PC-3 (cell line): Measurements from ENCODE around the gene HNRNPC. TPM values are rescaled to one million over a fixed set of nuclear protein-coding genes. Genes with fewer than 3 reads are reported as not detected.
"Not testable (repeated sequence)": the region's sequence is repeated elsewhere in the genome, so short reads cannot be mapped to it uniquely, and the experiment has no call there.

ENCODE experiments used
- ATAC-seq: fragments of 200-7000 bp; cut with Tn5 transposase; 2 replicates; pipeline ENCODE4 v1.9.1; 2020; ENCODE audit warnings: mild to moderate bottlenecking, moderate library complexity
- BruUV-seq: library from RNA; stranded (reverse); fragments of 400-500 nt; replicated peaks from 2 replicates; lab custom pipeline; 2021; lab: Mats Ljungman, UMichigan
- CTCF ChIA-PET: fragments of 300-600 bp; sonication (Branson Sonifier 250); formaldehyde crosslinking; loops from one replicate; lab custom pipeline; 2022; ENCODE audit warnings: antibody characterized with exemption; lab: Charles Lee
- POLR2A ChIA-PET: fragments of 300-600 bp; sonication (Branson Sonifier 250); formaldehyde crosslinking; loops from one replicate; lab custom pipeline; 2022; ENCODE audit warnings: antibody characterized with exemption; ENCODE audit not compliant: unreplicated experiment; lab: Charles Lee
- DNase-seq: peaks from one replicate; pipeline ENCODE4 v3.0.0-alpha.2; 2015
- H2AFZ ChIP-seq: fragments of 300-600 bp; sonication (generic); 2 replicates; pipeline ENCODE4 v1.6.0; 2016; ENCODE audit warnings: antibody characterized with exemption, low read length
- H3F3A ChIP-seq: fragments of 300-600 bp; sonication (generic); one replicate; pipeline ENCODE4 v1.6.0; 2017; ENCODE audit warnings: antibody characterized with exemption, low read length, control low read depth, mild to moderate bottlenecking; ENCODE audit not compliant: unreplicated experiment
- H3K27ac ChIP-seq: fragments of 300-600 bp; sonication (generic); 2 replicates; pipeline ENCODE4 v1.5.1; 2016; ENCODE audit warnings: mild to moderate bottlenecking, low read length
- H3K27me3 ChIP-seq: fragments of 300-600 bp; sonication (generic); 2 replicates; pipeline ENCODE4 v1.6.1; 2016; ENCODE audit warnings: low read length, mixed read lengths
- H3K36me3 ChIP-seq: fragments of 300-600 bp; sonication (generic); 2 replicates; pipeline ENCODE4 v1.6.1; 2016; ENCODE audit warnings: low read depth, mixed run types, low read length, mixed read lengths
- H3K4me1 ChIP-seq: fragments of 300-600 bp; sonication (generic); 2 replicates; pipeline ENCODE4 v1.5.1; 2016; ENCODE audit warnings: low read length; ENCODE audit not compliant: insufficient read depth
- H3K4me2 ChIP-seq: fragments of 300-600 bp; sonication (generic); 2 replicates; pipeline ENCODE4 v1.6.0; 2016; ENCODE audit warnings: low read length
- H3K4me3 ChIP-seq: fragments of 300-600 bp; sonication (generic); 2 replicates; pipeline ENCODE4 v1.5.1; 2016; ENCODE audit warnings: mild to moderate bottlenecking, low read length, mixed read lengths
- H3K79me2 ChIP-seq: fragments of 300-600 bp; sonication (generic); 2 replicates; pipeline ENCODE4 v1.6.1; 2017; ENCODE audit warnings: low read length, mixed read lengths
- H3K9ac ChIP-seq: fragments of 300-600 bp; sonication (generic); 2 replicates; pipeline ENCODE4 v1.6.0; 2016; ENCODE audit warnings: mild to moderate bottlenecking, low read length
- H3K9me2 ChIP-seq: fragments of 300-600 bp; sonication (generic); replicated peaks from 2 replicates; pipeline ENCODE4 v1.6.1; 2016; ENCODE audit warnings: mixed run types, low read length, mixed read lengths
- H3K9me3 ChIP-seq: fragments of 300-600 bp; sonication (generic); 2 replicates; pipeline ENCODE4 v1.6.1; 2016; ENCODE audit warnings: low read length, mixed read lengths
- H4K20me1 ChIP-seq: fragments of 300-600 bp; sonication (generic); 2 replicates; pipeline ENCODE4 v1.6.1; 2016; ENCODE audit warnings: low read length, mixed read lengths
- CTCF ChIP-seq: fragments of 300-600 bp; sonication (generic); conservative IDR thresholded peaks from 2 replicates; pipeline ENCODE4 v1.5.1; 2017; ENCODE audit warnings: antibody characterized with exemption, low read depth, mild to moderate bottlenecking, low read length
- EZH2 ChIP-seq: fragments of 300-600 bp; sonication (generic); IDR thresholded peaks from one replicate; pipeline ENCODE4 v1.6.1; 2017; ENCODE audit warnings: antibody characterized with exemption, mild to moderate bottlenecking, low read length; ENCODE audit not compliant: unreplicated experiment
- EZH2phosphoT487 ChIP-seq: fragments of 300-600 bp; sonication (generic); IDR thresholded peaks from 2 replicates; pipeline ENCODE4 v1.6.1; 2018; ENCODE audit warnings: mild to moderate bottlenecking, antibody characterized with exemption, low read length, borderline replicate concordance
- intact Hi-C: fragments of 100-400 bp; cut with micrococcal nuclease; formaldehyde crosslinking; loops from 2 replicates; pipeline ENCODE4 v1.9.0; 2023
- total RNA-seq: library from RNA; depleted of rRNA; stranded (reverse); fragments of >200 nt; gene quantifications from 2 replicates; pipeline ENCODE4 v1.2.3, GENCODE V29; 2014

The HNRNPC gene
- total RNA-seq, 1 experiment from 2014 or later = 682 TPM

GRCh38 chr14:21226467-21226866, 42.8 kb downstream of the HNRNPC start:
- no peak for DNase-seq
- ChIA-PET CTCF (no interaction called here), POLR2A (no interaction called here)
- H3K79me2 ChIP-seq = peaks cover 99% of the 10 kb centered on the region
- no peaks in the 10 kb centered on the region for H3K4me1 ChIP-seq
- ATAC-seq = no peak
- no peaks in the 10 kb centered on the region for H3K9me2 ChIP-seq
- TF ChIP-seq CTCF (no peak), EZH2 (no peak), EZH2phosphoT487 (no peak)
- BruUV-seq = no TSS peak
- H3F3A ChIP-seq = no peaks in the 10 kb centered on the region
- no peak overlapping the region for H3K27ac ChIP-seq
- no peak overlapping the region for H2AFZ ChIP-seq
- H3K9ac ChIP-seq = no peak overlapping the region
- H3K36me3 ChIP-seq = peaks cover 81% of the 10 kb centered on the region
- H3K4me3 ChIP-seq = no peak overlapping the region
- H3K4me2 ChIP-seq = no peak overlapping the region
- H4K20me1 ChIP-seq = peaks cover 86% of the 10 kb centered on the region
- no peaks in the 10 kb centered on the region for H3K9me3 ChIP-seq
- intact Hi-C loops = no loop called here
- no peaks in the 10 kb centered on the region for H3K27me3 ChIP-seq

- H3K9ac ChIP-seq, H3F3A ChIP-seq, intact Hi-C loops, H3K4me3 ChIP-seq, H2AFZ ChIP-seq, H3K9me3 ChIP-seq, H3K4me1 ChIP-seq, DNase-seq, CTCF ChIA-PET, H3K9me2 ChIP-seq, H3K4me2 ChIP-seq, ATAC-seq, POLR2A ChIA-PET, BruUV-seq, H3K27me3 ChIP-seq, H3K27ac ChIP-seq: not testable (repeated sequence)
- peaks cover 99% of the 10 kb centered on the region for H3K79me2 ChIP-seq
- peaks cover 85% of the 10 kb centered on the region for H4K20me1 ChIP-seq
- peaks cover 81% of the 10 kb centered on the region for H3K36me3 ChIP-seq
Measured at GRCh38 chr14:21225164-21225563, 44.1 kb downstream of the HNRNPC start.

GRCh38 chr14:21220874-21221477, 48.3 kb downstream of the HNRNPC start:
- peaks cover 92% of the 10 kb centered on the region for H4K20me1 ChIP-seq
- H3K9me3 ChIP-seq = no peaks in the 10 kb centered on the region
- peaks cover 79% of the 10 kb centered on the region for H3K36me3 ChIP-seq
- ChIA-PET CTCF (no interaction called here), POLR2A (interaction anchor here (0.7 kb wide), 1 partner anchor 171 kb away, joined by 6 read pairs; no protein-coding TSS in a partner anchor)
- peaks cover 4% of the 10 kb centered on the region for H3F3A ChIP-seq
- no TSS peak for BruUV-seq
- no peaks in the 10 kb centered on the region for H3K27me3 ChIP-seq
- H2AFZ ChIP-seq = no peak overlapping the region
- H3K4me1 ChIP-seq = peaks cover 34% of the 10 kb centered on the region
- peaks cover 100% of the 10 kb centered on the region for H3K79me2 ChIP-seq
- H3K9me2 ChIP-seq = no peaks in the 10 kb centered on the region
- H3K9ac ChIP-seq = no peak overlapping the region
- no peak overlapping the region for H3K4me2 ChIP-seq
- no peak overlapping the region for H3K4me3 ChIP-seq
- H3K27ac ChIP-seq = no peak overlapping the region
- intact Hi-C loops = no loop called here
- no peak for ATAC-seq
- no peak for TF ChIP-seq EZH2
- TF ChIP-seq CTCF = no peak
- TF ChIP-seq EZH2phosphoT487 = no peak
- no peak for DNase-seq
